ENCODE data around the gene ZMIZ2.

ZMIZ2 gene

DNA sequence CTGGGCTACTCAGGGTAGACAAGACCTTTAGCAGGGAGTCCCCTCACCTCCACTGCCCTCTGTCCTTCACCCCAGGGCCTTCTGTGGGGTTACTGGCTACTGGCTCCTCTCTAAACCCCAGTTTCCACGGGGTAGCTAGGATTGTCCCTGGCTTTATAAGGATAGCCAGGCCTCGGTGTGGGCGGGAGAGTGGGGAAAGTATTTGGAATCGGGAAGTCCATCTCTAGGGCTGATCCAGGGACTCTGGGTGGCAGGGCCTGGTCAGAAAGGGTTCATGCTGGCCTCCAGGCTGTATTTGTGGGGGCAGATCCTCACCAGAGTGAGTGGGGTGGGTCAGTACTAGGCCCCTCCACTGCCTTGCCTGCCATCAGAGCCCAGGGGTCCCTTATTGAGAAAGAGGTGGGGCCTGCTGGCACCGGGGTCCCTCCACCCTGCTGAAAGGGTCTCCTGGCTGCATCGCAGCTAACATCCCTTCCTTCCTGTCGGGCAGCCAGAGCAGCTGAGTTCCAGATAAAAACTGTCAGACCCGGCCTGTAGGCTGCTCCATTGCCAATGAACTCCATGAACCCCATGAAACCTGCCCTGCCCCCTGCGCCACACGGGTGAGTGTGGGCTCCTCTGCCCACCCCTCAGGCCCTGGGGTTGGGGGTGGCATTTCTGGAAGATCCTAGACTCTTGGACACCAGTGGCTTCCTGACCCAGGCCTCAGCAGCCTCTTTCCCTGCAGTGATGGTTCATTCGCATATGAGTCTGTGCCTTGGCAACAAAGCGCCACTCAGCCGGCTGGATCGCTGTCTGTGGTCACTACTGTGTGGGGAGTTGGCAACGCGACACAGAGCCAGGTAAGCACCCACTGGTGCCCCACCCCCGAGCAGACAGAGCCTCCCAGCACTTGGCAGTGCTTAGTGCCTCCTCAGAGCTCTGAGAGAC lies 7.3 kb downstream of the ZMIZ2 start:
- DNase-seq (ENCODE audit: low read depth) = no peak

DNA sequence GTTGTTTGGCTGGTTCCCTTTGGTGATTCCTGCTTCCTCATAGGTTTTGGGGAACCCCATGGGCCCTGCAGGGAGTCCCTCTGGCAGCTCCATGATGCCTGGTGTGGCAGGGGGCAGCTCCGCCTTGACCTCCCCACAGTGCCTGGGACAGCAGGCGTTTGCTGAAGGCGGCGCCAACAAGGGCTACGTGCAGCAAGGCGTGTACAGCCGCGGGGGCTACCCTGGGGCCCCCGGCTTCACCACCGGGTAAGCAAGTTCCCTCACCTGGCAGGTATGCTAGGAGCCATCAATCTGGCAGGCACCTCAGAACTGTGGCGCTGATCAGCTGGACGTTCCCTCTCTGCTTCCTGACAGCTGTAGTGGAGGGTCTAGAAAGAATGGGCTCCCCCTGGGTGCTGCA lies 8.3 kb downstream of the ZMIZ2 start:
- DNase-seq (ENCODE audit: low read depth) = no peak

DNA sequence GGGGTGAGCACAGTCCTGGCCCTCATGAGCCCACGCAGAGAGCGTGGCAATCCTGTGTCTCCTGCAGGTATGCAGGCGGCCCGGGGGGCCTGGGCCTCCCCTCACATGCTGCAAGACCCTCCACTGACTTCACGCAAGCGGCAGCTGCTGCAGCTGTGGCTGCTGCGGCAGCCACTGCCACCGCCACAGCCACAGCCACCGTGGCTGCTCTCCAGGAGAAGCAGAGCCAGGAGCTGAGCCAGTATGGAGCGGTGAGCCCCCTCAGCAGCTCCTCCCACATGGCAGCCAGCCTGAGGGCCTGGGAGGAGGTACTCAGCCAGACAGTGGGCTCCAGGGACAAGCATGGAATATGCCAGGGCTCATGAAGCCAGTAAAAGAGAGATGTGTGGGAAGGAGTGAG lies 8.7 kb downstream of the ZMIZ2 start:
- DNase-seq (ENCODE audit: low read depth) = no peak

DNA sequence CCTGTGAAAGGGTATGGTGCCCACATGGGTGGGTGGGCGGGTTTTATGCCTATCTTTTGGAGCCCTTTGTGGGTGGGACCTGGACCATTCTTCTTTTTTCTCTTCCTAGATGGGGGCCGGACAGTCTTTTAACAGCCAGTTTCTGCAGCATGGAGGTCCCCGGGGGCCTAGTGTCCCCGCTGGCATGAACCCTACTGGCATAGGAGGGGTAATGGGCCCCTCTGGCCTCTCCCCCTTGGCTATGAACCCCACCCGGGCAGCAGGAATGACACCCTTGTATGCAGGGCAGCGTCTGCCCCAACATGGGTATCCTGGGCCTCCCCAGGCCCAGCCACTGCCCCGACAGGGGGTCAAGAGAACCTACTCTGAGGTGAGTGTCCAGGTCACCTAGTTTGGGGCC lies 9.1 kb downstream of the ZMIZ2 start:
- no peak for DNase-seq (ENCODE audit: low read depth)

DNA sequence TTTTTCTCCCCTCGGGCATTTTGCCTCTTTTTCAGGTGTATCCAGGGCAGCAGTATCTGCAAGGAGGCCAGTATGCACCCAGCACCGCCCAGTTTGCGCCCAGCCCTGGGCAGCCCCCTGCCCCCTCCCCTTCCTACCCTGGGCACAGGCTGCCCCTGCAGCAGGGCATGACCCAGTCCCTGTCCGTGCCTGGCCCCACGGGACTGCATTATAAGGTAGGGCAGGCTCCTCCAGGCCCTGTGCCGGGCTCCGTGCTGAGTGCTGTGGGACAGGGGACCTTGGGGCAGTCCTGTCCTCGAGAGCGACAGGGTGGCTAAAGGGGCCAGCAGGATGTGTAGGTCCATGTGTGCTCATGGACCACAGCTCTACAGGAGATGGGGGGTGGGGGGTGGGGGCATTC lies 10.6 kb downstream of the ZMIZ2 start:
- no peak for DNase-seq (ENCODE audit: low read depth)

DNA sequence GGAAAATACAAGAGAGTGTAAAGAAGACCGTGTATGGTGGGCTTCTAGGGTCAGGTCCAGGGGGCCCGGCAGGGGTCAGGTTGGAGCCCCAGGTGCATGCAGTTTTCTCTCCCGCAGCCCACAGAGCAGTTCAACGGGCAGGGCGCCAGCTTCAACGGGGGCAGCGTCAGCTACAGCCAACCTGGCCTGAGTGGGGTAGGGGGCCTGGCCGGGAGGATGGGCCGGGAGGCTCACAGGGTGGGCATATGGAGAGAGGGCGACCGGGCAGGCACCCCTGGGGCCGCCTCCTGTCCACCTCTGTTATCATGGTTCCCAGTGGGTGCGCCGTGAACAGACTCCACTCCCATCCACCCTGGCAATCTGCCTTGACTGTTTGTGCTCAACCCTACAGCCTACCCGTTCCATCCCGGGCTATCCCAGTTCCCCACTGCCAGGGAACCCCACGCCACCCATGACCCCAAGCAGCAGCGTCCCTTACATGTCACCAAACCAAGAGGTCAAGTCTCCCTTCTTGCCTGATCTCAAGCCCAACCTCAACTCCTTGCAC lies 11.5 kb downstream of the ZMIZ2 start:
- DNase-seq (ENCODE audit: low read depth) = no peak

DNA sequence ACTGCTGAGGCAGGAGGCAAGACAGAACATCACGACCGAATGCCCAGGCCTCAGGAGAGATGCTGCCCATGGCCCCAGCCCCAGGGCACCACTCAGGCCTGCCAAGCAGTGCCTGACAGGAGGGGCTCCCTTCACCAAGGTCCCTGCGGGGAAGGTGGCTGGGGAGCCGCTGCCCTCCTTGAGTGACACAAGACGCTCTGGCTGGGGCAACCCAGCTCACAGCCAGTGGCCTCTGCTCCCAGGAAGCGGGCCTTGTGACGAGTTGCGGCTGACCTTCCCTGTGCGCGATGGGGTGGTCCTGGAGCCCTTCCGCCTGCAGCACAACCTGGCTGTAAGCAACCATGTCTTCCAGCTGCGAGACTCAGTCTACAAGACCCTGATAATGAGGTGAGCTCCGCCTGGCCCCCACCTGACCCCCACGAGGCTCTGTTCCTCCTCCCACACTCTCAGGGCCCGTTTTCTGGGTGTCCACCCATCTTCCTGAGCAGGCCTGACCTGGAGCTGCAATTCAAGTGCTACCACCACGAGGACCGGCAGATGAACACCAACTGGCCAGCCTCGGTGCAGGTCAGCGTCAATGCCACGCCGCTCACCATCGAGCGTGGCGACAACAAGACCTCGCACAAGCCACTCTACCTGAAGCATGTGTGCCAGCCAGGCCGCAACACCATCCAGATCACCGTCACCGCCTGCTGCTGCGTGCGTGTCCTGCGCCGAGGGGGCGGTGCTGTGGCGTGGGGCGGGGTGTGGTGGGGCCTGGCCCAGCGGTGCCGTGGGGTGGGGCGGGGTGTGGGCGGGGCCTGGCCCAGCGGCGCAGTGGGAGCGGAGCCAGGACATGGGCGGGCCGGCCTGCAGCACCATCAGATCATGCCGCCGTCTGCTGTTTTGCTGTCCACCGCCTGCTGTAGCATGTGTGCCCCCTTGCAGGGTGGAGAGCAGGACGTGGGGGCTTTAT lies 12.8 kb downstream of the ZMIZ2 start:
- no peak for DNase-seq (ENCODE audit: low read depth)

DNA sequence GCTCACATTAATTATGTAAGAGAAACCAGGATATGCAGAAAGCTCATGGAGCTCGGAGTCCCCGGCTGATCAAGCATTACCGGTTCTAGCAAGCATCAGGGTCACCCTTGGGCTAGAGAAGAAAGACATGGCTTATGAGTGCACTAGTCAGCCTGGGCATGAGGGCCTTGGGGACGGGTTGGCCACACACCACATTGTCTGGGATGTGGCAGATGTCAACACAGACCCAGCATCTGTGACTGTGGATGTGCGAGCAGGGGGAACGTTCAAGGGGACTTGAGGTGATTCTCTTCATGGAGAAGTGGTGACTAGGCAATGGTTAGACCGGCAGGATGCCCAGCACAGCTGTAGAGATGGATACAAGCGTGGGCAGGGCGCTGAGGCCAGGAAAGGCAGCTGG lies 13.7 kb downstream of the ZMIZ2 start:
- DNase-seq (ENCODE audit: low read depth) = no peak

DNA sequence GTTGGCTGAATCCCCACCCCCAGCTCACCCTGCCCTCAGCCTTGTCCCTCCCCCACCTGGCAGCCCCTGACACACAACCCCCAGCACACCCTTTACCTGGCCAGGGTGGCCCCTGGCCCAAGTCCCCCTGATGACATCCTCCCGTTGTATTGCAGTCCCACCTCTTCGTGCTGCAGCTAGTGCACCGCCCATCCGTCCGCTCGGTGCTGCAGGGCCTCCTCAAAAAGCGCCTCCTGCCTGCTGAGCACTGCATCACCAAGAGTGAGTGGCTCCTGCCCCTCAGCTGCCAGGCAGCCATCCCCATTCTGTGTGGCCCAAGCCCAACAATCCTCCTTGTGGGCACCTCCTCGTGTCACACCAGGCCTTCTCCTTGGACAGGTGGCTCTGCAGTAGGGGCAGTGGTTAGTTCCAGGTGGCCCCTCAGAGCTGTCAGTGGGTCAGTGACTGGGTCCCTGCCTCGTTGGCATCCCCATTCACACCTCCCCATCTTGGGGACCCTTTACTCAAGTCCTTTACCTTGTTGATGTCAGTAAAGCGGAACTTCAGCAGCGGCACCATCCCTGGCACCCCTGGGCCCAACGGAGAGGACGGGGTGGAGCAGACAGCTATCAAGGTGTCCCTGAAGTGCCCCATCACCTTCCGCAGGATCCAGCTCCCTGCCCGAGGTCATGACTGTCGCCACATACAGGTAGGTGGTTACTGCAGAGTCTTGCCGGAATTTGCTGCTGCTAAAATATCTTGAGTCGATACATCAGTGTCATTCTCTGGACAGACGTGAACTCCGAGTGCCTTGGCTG lies 14.3 kb downstream of the ZMIZ2 start:
- no peak for DNase-seq (ENCODE audit: low read depth)

DNA sequence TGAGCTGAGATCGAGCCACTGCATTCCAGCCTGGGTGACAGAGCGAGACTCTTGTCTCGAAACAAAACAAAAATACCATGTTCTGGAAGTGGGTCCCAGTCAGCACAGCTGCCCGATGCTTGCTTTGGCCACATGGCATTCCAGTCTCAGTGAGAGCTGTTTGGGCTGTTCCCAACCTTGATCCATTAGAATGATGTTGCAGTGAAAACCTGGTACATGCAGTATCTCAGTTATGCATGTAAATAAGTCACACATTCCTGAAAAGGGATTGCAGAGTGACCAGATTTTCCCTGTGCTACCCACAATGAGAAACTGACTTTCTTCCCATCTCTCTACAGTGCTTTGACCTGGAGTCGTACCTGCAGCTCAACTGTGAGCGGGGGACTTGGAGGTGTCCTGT lies 15.4 kb downstream of the ZMIZ2 start:
- DNase-seq (ENCODE audit: low read depth) = no peak

DNA sequence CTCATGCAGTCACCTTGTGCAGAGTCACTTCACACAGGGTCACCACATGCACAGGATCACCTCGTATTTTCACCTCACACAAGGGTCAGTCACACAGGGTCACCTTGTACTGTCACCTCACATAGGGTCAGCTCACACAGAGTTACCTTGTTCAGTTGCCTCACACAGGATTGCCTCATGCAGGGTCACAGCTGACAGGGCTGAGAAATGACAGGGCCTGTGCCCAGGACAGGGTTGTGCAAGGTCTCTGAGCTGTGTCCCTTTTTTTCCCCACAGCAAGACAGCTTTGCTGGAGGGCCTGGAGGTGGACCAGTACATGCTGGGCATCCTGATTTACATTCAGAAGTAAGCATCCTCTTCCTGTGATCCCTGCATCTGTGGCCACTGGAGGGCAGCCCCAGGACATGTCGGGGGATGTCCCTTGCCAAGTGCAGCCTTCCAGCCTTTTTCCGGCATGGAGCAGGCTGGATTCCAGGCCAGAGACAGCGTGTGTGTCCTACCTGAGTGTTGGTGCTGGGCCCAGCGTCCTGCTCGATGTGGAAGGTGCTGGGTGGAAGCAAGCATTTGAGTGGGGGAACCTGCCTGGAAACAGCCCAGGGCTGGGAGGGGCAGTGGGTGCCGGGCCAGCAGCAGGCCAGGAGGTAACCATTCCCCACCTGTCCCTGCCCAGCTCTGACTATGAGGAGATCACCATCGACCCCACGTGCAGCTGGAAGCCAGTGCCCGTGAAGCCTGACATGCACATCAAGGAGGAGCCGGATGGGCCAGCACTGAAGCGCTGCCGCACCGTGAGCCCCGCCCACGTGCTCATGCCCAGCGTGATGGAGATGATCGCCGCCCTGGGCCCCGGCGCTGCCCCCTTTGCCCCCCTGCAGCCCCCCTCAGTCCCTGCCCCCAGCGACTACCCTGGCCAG lies 16.3 kb downstream of the ZMIZ2 start:
- no peak for DNase-seq (ENCODE audit: low read depth)

DNA sequence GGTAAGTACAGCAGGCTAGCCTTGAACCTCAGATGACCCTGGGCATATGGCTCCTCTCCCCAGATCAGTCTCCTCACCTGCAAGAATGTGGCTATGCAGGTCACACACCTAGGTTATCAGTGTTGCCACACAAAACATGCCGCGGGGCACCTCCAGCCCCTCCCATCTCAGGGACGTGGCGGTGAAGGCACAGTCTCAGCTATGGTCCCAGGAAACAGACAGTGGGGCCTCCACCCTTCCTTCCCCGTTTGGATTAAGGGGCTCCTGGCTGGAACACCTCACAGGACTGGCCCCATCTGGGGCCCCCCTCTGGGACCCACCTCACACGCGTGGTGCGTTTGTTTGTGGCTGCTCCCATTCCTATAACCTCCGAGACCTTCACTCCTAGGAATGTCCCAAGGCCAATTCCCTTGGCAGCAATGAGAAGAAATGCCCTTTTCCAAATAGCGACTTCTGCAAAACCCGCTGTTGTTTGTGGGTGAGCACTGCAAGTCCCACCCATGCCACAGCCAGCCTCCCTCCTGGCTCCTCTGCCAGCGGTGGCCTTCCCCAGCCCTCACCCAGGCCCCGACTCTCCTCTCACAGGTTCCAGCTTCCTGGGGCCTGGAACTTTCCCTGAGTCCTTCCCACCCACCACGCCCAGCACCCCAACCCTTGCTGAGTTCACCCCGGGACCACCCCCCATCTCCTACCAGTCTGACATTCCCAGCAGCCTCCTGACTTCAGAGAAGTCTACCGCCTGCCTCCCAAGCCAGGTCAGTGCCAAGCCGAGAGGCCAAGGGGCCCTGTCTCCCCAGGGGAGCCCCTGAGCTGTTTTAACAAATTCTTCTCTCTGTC lies 17.1 kb downstream of the ZMIZ2 start:
- DNase-seq (ENCODE audit: low read depth) = no peak

DNA sequence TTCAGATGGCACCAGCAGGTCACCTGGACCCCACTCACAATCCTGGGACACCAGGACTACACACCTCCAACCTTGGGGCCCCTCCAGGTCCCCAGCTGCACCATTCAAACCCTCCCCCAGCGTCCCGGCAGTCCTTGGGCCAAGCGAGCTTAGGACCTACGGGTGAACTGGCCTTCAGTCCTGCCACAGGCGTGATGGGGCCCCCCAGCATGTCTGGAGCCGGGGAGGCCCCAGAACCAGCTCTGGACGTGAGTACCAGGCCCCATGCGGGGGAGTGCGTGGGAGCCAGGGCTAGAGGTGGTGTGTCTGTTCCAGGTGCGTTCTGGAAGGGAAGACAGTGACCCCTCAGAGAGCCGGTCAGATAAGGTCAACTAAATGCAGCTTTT lies 17.8 kb downstream of the ZMIZ2 start:
- no peak for DNase-seq (ENCODE audit: low read depth)

DNA sequence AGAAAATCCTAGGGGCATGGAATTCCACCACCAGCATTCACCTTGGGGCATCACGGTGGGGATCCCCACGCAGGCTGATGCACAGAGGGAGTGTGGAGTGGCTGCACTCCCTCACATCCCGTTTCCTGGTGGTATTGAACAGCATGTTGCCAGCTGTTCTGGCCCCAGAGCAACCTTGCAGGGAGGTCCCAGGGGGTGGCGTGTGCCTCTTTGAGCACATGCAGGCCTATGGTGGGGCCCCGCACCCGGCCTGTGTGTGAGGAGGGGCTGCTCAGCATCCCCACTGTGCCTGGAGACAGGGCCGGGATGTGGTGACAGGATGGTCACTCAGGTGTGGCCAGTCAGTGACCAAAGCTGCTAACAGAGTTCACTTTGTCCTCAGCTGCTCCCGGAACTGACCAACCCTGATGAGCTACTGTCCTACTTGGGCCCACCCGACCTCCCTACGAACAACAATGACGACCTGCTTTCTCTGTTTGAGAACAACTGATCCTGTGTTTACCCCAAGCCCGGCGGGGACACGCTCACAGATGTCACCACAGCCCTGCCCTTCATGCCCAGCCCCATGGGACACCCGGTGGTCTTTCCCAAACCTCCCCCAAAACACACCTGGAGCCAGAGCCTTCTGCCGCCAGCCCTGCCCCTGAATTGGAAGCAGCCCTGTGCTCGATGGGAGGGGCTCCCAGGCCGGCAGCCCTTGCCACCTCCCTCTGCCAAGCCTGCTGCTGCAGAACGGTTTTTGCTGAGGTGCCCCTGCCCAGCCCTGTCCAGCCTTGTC lies 18.7 kb downstream of the ZMIZ2 start:
- DNase-seq (ENCODE audit: low read depth) = no peak

DNA sequence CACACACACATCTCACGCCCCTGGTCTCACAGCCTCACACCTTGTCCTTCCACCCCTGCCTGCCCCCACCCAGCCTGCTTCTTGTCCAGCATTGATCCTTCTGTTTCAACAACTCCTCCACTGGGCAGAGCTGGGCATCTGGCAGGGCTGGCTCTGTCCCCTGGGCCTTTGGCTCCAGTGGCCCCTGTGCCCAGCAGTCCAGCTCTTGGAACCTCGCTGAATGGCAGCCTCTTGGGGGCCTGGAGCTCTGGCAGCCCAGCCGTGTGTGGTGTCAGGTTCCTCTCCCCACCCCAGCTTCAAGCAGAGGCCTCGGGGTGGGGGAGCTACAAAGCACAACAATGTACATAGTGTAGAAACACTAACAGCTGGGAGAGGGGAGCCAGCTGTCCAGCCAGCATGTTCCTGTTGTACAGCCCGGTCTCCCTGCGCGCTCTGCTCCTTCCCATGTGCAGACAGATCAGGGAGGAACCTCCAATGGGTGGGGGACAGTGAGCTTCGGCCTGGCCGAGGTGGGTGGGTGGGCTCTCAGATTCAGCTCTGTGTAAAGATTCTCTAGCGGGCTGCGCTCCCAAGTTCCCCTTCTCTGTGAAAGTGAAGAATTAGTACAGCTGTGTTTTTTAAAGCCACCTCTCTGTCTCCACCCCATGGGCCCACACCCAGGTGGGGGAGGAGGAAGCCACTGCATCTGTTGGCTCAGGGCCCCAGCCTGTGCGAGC lies 19.4 kb downstream of the ZMIZ2 start:
- no peak for DNase-seq (ENCODE audit: low read depth)

DNA sequence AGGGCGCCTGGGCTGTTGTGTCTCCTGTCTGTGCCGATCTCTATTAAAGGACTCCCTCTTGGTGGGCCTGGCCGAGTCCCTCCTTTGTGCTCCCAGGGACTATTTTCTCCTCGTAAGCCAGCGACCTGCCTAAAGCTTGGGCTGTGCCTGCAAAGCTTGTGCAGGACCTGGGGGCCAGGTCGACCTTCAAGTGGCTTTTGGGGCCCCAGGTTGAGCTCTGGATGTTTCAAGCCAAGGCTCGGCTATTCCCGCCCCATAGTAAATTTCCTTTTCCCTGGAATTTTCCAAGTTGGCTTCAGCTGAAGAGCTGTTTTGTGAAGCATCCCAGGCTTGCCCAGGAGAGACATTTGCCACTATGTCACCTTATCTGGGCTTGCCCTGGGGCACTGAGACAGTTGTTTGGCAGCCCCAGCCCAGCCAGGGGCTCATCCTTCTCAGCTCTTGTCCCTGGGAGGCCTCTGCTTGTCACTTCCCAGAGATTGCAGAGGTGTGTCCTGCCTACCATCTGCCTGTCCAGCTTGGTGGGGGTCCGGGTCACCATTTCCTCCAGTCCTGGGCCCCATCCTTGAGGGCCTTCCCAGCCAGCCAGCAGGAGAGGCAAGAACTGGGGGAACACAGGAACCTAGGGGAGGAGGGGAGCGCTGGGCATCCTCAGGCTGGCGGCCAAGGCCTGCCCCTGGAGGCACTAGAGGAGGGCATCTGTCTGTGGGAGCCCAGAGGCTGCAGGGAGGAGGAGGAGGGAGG lies 20.2 kb downstream of the ZMIZ2 start:
- DNase-seq (ENCODE audit: low read depth) = no peak

DNA sequence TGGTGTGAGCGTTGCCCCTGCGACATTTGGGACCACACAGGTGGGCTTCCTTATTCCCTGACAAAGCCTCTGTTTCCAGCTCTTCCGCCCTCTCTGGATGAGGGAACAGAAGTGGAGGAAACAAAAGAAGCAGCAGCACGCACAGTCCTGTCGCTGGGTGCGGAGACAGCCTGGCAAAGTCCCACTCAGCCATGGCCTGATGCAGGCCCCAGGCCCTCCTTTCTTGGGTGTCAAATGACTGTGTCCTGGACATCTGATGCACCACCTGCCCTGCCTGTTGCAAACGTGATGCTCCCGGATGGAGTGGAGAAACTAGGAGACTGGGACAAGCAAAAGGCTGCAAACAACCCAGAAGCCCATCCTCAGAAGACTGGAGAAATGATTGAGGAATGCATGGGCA lies 20.7 kb downstream of the ZMIZ2 start:
- DNase-seq (ENCODE audit: low read depth) = no peak
